Mesodermal cell (in vitro differentiated cells): ENCODE results near the gene ZBTB12.

Experiments
- H3K27ac ChIP-seq: 2 replicates; pipeline ENCODE4 v1.7.0; 2013; ENCODE audit warnings: mild to moderate bottlenecking, low read depth, low read length, moderate library complexity; ENCODE audit not compliant: severe bottlenecking
- H3K36me3 ChIP-seq: 2 replicates; pipeline ENCODE4 v1.7.1; 2013; ENCODE audit warnings: mild to moderate bottlenecking, low read length, moderate library complexity; ENCODE audit not compliant: control insufficient read depth, insufficient read depth
- H3K4me1 ChIP-seq: one replicate; pipeline ENCODE4 v1.7.1; 2013; ENCODE audit warnings: mild to moderate bottlenecking, low read length; ENCODE audit not compliant: insufficient read depth, control insufficient read depth, poor library complexity, severe bottlenecking
- H3K4me3 ChIP-seq: 2 replicates; pipeline ENCODE4 v1.7.0; 2013; ENCODE audit warnings: low read length, control low read depth, mild to moderate bottlenecking; ENCODE audit not compliant: insufficient read depth, poor library complexity, severe bottlenecking; ENCODE audit errors: extremely low read depth
- H3K9me3 ChIP-seq: 2 replicates; pipeline ENCODE4 v1.7.1; 2013; ENCODE audit warnings: mild to moderate bottlenecking, low read length, moderate library complexity; ENCODE audit not compliant: control insufficient read depth
- WGBS, 2 experiments: methylation state at CpG; one replicate each; pipeline ENCODE4 v1.1.5; 2013; ENCODE audit warnings: missing lambda C conversion rate in 2 of 2; ENCODE audit not compliant: insufficient coverage in 2 of 2; 5-methylcytosine and 5-hydroxymethylcytosine counted together

The ZBTB12 gene

GRCh38 chr6:31896856-31897611, 4.9 kb downstream of the ZBTB12 start:
- peak overlapping the region; percentile 86 for H3K4me3 ChIP-seq
- 0% methylated on average over 8 to 24 of the region's 62 CpGs for WGBS, 2 experiments
- no peaks in the 10 kb centered on the region for H3K9me3 ChIP-seq
- H3K27ac ChIP-seq, result peak overlapping the region; percentile 41
- H3K36me3 ChIP-seq, result peaks cover 48% of the 10 kb centered on the region
- H3K4me1 ChIP-seq, result peaks cover 19% of the 10 kb centered on the region

GRCh38 chr6:31896493-31896855, 5.4 kb downstream of the ZBTB12 start:
- peak overlapping the region; percentile 41 for H3K27ac ChIP-seq

GRCh38 chr6:31892821-31893220, 9.1 kb downstream of the ZBTB12 start:
- 92% methylated on average over 2 to 5 of the region's 6 CpGs for WGBS, 2 experiments
- Histone ChIP-seq H3K36me3 (peaks cover 81% of the 10 kb centered on the region), H3K27ac (no peak overlapping the region), H3K4me3 (no peak overlapping the region), H3K4me1 (peaks cover 4% of the 10 kb centered on the region), H3K9me3 (no peaks in the 10 kb centered on the region)

More at GRCh38 chr6:31896493-31896855, 5.4 kb downstream of the ZBTB12 start:
- 56% methylated on average over 4 of the region's 4 CpGs; no CpG with 5 or more reads in 1 of the 2 experiments for WGBS, 2 experiments
- H3K9me3 ChIP-seq, result no peaks in the 10 kb centered on the region
- peaks cover 19% of the 10 kb centered on the region for H3K4me1 ChIP-seq
- peak overlapping the region; percentile 86 for H3K4me3 ChIP-seq
- peaks cover 53% of the 10 kb centered on the region for H3K36me3 ChIP-seq

- 100% methylated on average over 1 to 3 of the region's 3 CpGs for WGBS, 2 experiments
- peaks cover 94% of the 10 kb centered on the region for H3K36me3 ChIP-seq
These were observed 12.4 kb downstream of the ZBTB12 start for GRCh38 chr6:31889331-31889972.

GRCh38 chr6:31888276-31889258, 13.3 kb downstream of the ZBTB12 start:
- WGBS, 2 experiments, result 88 to 95% methylated on average over 28 to 34 of the region's 43 CpGs
- Histone ChIP-seq H3K4me3 (no peak overlapping the region), H3K27ac (no peak overlapping the region), H3K4me1 (no peaks in the 10 kb centered on the region), H3K9me3 (no peaks in the 10 kb centered on the region), H3K36me3 (peaks cover 92% of the 10 kb centered on the region)

More at GRCh38 chr6:31889331-31889972, 12.4 kb downstream of the ZBTB12 start:
- Histone ChIP-seq H3K9me3 (no peaks in the 10 kb centered on the region), H3K27ac (no peak overlapping the region), H3K4me3 (no peak overlapping the region), H3K4me1 (no peaks in the 10 kb centered on the region)

GRCh38 chr6:31887173-31888007, 14.5 kb downstream of the ZBTB12 start:
- H3K36me3 ChIP-seq, result peaks cover 92% of the 10 kb centered on the region
- WGBS, 2 experiments, result 97 to 100% methylated on average over 11 to 16 of the region's 19 CpGs
- H3K9me3 ChIP-seq, result no peaks in the 10 kb centered on the region
- H3K4me1 ChIP-seq, result no peaks in the 10 kb centered on the region
- H3K27ac ChIP-seq, result no peak overlapping the region
- no peak overlapping the region for H3K4me3 ChIP-seq

- WGBS, 2 experiments, result 98 to 100% methylated on average over 15 to 18 of the region's 18 CpGs
These were observed 15.3 kb downstream of the ZBTB12 start for GRCh38 chr6:31886541-31886991.

GRCh38 chr6:31884528-31885035, 17.3 kb downstream of the ZBTB12 start:
- Histone ChIP-seq H3K9me3 (no peaks in the 10 kb centered on the region), H3K27ac (no peak overlapping the region), H3K4me3 (no peak overlapping the region), H3K36me3 (peaks cover 95% of the 10 kb centered on the region), H3K4me1 (no peaks in the 10 kb centered on the region)
- WGBS, 2 experiments, result 94 to 100% methylated on average over 12 to 17 of the region's 22 CpGs

More at GRCh38 chr6:31886541-31886991, 15.3 kb downstream of the ZBTB12 start:
- Histone ChIP-seq H3K9me3 (no peaks in the 10 kb centered on the region), H3K4me3 (no peak overlapping the region), H3K4me1 (no peaks in the 10 kb centered on the region), H3K36me3 (peaks cover 91% of the 10 kb centered on the region), H3K27ac (no peak overlapping the region)

- 90 to 98% methylated on average over 12 of the region's 12 CpGs for WGBS, 2 experiments
- H3K36me3 ChIP-seq, result peaks cover 88% of the 10 kb centered on the region
- no peak overlapping the region for H3K27ac ChIP-seq
- no peaks in the 10 kb centered on the region for H3K4me1 ChIP-seq
- H3K4me3 ChIP-seq, result no peak overlapping the region
- no peaks in the 10 kb centered on the region for H3K9me3 ChIP-seq
These were observed 18.2 kb downstream of the ZBTB12 start for GRCh38 chr6:31883676-31884075.
